22Rv1 (cell line): ENCODE measurements around the gene PALD1.

Source experiments
- CTCF ChIP-seq: fragments of 450-650 bp; IDR thresholded peaks from 2 replicates; pipeline ENCODE4 v1.5.1; 2017; ENCODE audit warnings: mild to moderate bottlenecking
- ZFX ChIP-seq: fragments of 450-650 bp; IDR thresholded peaks from 2 replicates; pipeline ENCODE4 v1.6.1; 2017; ENCODE audit warnings: antibody characterized with exemption, borderline replicate concordance

DNA sequence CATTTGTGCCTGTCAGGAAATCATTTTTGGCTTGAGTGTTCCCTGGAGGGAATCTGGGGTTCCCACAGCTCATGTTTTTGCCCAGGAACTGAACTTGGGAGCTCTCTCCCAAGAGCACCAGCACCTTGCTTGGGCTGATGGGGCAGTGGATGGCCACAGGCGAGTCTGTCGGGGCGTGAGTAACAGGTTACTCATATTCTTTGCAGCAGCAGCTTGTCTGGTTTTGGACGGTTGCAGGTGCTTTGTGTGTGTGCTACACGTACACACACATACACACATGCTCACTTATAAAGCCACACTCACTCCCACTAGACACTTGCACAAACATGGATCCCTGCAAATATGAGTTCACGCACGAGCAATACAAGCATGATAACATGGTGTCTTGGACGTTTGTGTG is 2.9 kb upstream of the PALD1 start:
- no peak for TF ChIP-seq CTCF
- TF ChIP-seq ZFX = no peak
